ENCODE measurements around the gene RAPGEF1.
"Not testable (repeated sequence)": the region's sequence is repeated elsewhere in the genome, so short reads cannot be mapped to it uniquely, and the experiment has no call there.

Gene RAPGEF1

DNA sequence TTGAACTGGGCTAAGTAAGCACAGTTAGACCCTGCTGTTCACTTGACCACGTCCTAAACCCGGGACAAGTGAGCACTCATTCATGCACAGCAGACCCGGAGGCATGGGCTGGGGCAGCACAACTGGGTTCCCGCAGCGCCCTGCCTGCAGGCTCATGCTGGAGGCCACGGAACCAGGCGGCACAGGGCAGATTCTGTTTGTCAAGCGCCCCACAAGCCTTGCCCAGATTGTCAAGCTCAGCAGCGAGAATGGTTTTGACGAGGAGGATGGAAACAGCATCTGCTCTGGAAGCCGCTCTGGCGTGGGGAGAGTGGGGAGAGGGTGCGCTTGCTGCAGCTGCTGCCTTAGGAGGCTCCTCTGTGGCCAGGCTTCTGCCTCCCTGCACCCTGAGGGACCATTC lies 161.9 kb downstream of the RAPGEF1 start:
- no peak for DNase-seq

GRCh38 chr9:131577005-131578000 lies 162.6 kb downstream of the RAPGEF1 start:
- DNase-seq, result no peak

GRCh38 chr9:131575946-131576853 lies 163.7 kb downstream of the RAPGEF1 start:
- DNase-seq, result no peak

DNA sequence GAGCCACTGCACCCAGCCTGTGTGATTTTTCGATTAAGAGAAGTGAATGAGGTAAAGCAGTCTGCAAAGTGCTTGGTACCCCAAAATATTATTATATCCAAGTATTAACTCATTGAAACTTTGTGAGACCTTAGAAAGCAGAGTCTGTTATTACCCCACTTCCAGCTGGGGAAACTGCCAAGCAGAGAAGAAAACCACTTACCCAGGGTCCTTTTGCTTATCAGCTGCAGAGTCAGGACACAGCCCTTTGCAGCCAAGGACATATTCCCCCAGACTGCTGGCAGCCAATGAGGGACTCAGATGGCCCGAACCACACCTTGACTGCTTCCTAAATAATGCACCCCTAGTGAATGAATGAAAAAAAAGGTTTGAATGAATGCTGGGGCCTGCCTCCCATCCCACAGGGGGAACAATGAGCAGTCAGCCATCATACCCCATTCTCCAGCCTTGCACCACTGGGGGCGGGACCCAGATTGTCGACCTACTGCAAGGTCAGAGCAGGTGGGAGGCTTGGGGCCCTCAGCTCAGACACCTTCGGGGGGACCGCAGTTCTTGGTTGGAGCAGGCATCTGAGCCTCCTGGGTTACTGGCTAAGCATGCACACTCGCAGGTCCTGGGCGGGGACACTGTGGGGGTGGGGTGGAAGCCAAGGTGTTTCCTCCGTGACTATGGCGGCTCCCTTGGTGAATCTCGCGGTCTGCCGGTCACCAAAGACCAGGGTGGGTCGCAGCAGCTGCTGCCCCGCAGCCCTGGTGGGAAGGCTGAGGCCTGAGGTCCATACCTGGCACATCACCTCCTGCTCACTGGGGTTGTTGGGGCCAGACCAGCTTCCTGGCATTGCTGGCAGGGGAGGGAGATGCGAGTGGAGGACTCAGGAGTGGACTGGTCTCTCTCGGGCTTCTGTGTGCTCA lies 164.9 kb downstream of the RAPGEF1 start:
- DNase-seq, result no peak

- no peak for DNase-seq
These were observed 172.0 kb downstream of the RAPGEF1 start for GRCh38 chr9:131567910-131568309.

- DNase-seq, result no peak
These were observed 173.7 kb downstream of the RAPGEF1 start for GRCh38 chr9:131566158-131566557.

- DNase-seq, result no peak
These were observed 174.5 kb downstream of the RAPGEF1 start for GRCh38 chr9:131565369-131565768.

DNA sequence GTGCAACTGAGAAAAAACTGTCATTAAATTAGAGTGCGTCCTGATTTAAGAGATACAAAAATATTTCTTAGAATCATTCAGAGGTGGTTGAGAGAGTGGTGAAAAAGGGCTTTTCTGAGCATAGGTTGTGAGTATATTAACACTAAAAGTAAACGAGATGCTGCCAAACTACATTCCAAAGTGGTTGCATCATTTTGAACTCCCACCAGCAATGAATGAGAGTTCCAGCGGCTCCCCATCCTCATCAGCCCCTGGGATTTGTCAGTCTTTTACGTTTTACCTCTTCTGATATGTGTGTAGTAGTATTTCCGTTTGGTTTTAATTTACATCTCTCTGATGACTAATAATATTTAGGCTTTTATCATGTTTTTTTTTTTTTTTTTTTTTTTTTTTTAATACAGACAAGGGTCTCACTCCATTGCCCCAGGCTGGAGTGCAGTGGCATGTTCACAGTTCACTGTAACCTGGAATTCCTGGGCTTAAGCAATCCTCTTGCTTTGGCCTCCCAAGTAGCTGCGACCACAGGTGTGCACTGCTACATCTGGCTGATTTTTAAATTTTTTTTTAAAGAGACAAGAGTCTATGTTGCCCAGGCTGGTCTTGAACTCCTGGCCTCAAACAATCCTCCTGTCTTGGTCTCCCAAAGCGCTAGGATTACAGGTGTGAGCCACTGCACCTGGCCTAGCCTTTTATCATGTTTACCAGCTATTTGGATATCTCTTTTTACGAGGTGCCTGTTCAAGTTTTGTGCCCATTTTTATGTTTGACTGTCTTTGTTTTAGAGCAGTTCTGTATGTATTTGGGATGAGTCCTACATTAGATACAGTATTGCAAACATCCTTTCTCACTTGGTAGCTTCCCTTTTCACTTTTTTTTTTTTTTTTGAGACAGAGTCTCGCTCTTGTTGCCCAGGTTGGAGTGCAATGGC lies 177.6 kb downstream of the RAPGEF1 start:
- no peak for DNase-seq

GRCh38 chr9:131559421-131560000 lies 180.4 kb downstream of the RAPGEF1 start:
- no peak for DNase-seq

- no peak for DNase-seq
These were observed 181.9 kb downstream of the RAPGEF1 start for GRCh38 chr9:131557855-131558548.

- no peak for DNase-seq
These were observed 183.8 kb downstream of the RAPGEF1 start for GRCh38 chr9:131555841-131556673.

DNA sequence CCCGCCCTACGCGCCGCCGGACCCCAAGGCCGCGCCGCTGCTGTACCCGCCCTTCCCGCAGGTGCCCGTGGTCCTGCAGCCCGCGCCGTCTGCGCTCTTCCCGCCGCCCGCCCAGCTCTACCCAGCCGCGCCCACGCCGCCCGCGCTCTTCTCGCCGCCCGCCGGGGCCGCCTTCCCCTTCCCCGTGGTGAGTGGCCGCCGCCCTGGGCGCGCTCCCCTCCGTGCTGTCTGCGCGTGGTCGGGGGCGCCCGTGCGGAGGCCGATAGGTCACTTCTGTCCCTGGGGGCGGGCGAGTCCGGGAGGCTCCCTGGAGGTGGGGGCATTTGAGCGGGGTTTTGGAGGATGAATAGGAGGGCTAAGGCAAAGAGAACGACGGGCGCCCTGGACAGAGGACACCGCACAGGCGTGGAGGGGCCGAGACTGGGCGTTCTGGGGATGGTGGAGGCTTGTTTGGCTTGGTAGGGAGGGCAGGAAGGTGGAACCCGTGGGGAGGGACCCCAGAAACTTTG lies 185.0 kb downstream of the RAPGEF1 start:
- DNase-seq, result no peak

DNA sequence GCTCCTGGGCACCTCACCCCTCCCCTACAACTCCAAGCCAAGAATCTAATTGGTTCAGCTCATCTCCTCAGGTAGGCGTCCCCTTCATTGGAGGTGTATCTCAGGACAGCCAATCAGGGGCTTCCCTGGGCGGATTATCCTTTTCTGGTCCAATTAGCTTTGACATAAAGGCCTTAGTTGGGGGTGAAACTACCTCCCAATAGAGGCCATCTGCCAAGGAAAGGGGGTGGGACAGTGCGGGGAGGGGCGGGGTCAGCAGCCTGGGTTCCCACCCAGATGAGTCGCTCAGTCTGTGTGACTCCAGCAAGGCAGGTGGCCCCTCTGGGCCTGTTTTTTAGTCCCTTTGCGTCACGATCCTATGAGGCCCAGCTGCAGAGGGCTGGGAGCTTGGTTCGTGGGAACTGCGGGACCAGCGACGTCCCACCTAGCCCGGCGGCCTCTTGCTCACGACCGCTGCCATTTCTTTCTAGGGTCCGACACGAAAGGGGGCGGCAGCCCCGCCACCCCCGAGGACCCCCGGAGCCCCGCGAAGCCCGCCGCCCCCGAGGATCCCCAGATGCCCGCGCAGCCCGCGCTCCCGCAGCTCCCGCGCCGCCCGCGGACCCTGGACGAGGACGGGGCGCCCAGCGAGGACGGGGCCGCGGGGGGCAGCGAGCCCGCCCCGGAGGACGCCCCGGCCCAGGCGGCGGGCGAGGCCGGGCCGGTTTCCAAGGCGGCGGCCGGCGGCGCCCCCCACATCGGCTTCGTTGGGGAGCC lies 185.6 kb downstream of the RAPGEF1 start:
- no peak for DNase-seq

- DNase-seq, result no peak
These were observed 187.8 kb downstream of the RAPGEF1 start for GRCh38 chr9:131552030-131552429.

GRCh38 chr9:131550465-131550864 lies 189.4 kb downstream of the RAPGEF1 start:
- DNase-seq, result not testable (repeated sequence)

DNA sequence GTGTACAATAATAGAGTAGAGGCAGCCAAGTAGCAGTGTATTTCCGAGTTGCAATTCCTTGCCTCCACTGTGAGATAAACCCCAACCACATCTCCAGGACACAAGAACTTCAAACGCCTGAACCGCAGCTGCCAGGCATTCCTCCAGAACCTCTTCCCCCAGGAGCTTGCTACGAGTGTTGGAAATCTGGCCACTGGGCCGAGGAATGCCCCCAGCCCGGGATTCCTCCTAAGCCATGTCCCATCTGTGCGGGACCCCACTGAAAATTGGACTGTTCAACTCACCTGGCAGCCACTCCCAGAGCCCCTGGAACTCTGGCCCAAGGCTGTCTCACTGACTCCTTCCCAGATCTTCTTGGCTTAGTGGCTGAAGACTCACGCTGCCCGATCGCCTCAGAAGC lies 190.7 kb downstream of the RAPGEF1 start:
- not testable (repeated sequence) for DNase-seq

GRCh38 chr9:131546336-131547084 lies 193.4 kb downstream of the RAPGEF1 start:
- DNase-seq, result no peak
